ENCODE measurements around the gene INTS1.
A peak's percentile ranks its signal among the peaks of the same experiment; 100 is the strongest.

INTS1 gene

DNA sequence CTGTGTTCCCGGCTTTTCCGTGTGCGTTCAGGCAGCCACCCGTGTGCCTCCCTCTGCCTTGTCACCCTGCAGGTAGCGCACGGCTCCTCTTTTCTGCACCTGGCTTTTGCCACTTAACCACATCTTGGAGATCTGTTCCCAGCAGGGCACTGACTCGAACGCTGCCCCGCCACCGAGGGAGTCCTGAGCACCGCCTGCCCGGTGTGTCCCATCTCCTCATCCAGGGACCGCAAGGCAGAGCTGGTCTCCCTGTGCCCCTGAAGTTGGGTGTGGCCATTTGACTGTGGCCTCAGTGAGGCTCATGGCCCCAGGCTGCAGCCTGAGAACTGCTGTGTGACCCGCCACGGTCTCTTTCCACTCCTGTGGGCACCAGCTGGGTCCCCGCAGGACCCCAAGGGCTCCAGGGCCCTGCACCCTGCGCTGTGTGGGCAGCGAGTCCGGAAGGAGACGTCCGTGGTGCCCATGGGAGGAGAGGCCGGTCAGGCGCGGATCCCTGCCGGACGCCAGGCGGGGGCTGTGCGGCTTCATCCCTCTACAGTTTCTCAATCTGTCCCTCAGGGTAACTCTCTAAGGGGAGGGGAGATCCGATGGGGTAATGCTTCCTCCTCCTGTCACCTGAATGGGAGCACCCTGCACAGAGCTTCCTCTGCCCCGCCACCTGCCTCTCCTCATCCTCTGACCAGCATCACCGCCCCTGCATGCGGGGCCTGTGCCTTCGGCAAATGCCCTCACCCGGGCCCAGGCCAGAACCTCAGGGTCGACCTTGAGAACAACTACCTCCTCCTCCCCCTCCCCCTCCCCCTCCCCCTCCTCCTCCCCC is 1.8 kb upstream of the INTS1 start:
- peak; percentile 87 for DNase-seq

DNA sequence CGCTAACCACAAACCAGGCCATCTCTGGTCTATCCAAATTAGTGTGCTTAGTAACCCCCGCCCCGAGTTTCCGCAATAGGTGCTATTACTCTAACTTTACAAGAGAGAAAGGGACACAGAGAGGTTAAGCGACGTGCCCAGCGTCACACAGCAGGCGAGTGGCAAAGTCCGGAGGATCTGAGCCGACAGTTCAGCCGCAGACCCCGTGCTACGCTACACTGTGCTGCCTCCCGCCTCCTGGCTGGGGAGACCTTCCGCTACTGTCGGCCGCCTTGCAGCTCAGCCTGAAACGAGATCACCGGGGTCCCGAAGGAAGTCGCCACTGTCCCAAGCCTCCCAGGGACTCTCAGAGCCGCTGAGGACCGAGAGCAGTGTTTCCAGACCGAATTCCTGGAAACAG is 799 bp downstream of the INTS1 start:
- DNase-seq: no peak

DNA sequence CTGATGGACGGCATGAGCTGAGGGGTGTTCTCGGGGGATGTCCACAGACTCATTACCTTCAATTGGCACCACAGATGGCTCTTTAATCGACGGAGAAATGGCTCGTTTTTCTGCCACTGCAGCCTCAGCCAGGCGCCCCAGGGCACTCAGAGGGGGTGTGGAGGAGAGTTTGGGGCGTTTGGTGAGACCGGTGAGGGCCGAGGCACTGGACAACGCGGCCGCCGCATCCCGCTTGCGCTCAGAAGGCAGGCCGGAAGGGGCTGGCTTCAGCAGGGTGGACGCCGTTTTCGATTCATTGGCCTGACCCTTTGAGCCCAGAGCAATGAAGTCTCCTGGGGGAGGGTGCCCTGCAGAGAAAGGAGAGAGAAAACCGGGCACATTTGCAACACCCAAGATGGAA is 1.3 kb downstream of the INTS1 start:
- no peak for DNase-seq

DNA sequence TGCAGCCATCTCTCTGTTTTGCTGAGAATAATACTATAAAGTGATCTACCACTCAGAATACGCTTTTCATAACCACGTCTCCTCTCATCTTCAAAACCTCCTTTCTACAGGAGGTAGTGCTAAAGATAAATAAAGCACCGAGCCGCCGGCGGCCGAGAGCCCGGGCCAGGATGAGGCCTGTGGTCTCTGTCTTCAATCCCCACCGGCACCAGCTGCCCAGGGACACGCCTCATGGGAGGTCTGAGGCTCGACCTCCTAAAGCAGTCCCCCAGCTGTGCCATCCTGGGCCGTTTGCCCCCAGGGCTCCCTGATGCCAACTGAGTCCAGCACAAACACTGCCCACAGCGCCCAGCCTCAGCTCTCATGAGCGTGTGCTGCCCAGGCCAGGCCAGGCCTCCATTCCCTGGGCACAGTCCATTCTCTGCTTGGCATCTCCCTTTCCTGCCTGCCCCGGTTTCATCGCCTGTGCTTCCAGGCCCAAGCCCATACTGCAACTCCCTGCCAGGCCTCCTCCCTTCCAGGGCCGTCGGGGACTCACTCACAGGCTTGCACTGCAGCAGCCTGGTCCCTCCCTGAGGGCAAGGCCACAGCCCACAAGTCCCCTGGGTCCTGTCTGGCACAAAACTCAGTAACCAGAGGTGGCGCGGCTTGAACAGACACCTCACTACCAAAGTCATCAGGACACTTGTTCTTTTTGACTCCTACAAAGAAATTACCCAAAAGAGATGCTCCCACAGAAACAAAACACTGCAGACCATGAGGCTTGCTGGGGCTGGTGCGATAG is 2.5 kb downstream of the INTS1 start:
- DNase-seq: peak; percentile 0

DNA sequence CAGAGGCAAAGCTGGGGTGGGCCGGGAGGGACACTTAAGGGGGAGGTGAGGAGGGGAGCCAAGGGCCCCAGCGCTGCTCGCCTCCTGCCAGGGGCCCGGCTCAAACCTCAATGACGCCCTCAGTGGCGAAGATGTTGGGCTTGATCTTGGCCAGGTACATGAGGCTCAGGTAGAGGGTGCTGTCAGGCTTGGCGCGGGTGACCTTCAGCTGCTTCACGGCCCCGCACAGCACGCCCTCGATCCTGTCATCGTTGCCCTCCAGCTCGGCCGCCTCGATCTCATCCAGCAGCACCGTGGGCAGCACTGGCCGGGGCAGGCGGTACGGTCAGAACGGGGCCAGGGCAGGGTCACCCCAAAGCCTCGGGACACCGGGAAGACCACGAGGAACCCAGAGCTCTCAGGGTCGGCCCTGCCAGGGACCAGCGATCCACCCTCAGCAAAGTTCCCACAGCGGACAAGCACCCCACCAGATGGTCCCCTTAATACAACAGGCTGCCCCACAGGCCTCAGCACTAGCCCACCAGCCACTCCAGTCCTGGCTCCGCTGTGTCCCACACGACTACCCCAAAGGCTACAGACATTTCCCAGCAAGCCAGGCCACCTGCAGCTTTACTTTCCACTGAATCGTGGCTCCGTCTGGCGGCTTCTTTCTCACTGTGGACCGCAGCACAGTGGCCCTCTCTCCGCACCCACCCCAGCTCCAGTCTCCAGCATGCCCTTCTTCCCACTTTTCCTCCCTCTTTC is 4.0 kb downstream of the INTS1 start:
- DNase-seq: no peak

DNA sequence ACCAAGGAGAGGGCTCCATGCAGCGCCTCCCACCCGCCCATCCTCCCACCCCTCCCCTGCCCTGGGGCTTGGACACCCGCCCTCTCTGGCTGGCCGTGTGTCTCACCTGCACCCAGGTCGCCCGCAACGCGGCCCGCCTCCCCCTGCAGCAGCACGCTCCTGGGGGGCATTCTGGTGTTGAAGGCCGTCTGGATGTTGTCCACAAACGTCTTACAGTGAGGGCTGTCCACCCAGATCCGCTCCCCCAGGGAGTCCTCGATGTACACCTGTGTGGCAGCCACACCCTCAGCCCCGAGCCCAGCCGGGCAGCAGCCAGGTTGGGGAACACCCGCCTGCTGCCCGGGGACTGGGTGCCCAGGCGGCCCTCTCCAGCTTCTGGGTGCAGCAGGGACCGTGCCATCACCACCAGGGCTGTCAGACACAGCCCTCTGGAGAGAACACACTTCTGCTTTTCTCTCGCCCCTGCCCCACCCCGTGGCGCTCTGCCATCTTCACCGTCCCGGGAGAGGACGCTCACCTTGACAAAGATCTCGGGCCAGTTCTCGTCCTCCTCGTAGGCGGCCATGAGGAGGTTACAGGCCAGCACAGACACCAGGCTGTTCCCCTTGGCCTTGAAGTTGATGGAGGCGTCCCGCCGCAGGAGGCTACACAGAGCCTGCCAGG is 4.7 kb downstream of the INTS1 start:
- no peak for DNase-seq

DNA sequence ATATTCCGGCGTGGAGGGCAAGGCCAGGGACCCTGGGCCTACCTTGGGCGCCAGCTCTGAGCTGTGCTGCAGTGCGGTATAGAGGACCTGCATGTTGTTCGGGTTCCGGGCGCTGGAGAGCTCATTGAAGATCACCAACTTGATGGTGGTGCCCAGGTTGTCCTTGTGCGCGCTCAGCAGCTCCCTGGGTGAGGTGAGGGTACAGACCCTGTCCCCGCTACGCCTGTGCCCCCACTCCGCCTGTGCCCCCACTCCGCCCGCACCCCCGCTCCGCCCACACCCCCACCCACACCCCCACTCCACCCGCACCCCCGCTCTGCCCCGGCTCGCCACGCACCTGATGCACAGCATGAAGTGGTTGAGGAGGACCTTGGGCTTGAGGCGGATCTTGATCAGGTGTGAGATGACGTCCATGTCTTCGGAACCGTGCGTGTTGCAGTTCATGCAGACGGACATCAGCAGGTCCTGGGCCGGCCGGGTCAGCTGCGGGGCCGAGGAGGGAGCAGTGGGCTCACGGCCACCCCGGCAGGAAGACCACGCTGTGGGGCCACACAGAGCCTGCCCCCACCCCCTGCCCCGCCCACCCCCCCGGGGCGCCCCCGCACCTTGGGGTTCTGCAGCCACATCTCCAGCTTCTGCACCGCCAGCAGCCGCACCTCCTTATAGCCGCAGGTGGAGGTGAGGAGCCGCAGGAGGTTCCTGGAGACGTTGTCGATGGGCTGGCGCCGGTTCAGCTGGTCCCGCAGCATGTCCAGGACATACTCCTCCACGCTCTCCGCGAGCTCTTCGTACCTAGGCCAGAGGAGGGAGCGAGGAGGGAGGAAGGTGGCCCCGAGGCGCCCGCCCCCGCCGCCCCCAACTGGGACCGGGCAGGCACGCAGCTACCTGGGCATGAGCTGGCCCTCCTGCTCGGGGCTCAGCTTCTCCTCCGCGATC is 5.6 kb downstream of the INTS1 start:
- DNase-seq: no peak

DNA sequence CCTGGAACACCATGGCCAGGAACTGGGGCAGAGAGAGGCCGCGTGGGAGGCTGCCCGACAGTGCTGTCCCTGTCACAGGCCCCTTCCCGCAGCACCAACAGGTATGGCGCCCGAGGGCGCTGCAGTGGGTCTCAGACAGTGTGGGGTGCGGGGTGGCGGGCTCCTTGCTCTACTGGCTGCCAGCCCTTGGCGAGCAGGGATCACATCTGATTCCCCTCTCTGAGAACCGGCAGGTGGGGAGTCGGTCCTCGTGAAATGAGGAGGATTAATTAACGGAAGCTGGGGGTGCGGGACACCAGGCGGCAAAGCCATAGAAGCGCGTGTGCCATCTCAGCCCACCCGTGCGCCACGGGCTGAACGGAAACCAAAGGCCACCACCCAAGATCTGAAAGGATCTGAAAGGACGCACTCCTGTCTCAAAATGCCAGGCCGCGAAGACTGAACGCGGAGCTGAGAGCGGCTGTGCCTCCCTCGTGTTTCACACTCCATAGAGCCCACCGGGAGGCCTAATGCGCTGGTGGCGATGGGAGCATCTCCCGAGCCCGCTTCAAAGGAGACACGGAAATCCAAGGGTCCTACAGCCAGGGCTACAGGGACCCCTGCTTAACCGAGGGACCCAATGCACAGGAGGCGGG is 6.8 kb downstream of the INTS1 start:
- no peak for DNase-seq

DNA sequence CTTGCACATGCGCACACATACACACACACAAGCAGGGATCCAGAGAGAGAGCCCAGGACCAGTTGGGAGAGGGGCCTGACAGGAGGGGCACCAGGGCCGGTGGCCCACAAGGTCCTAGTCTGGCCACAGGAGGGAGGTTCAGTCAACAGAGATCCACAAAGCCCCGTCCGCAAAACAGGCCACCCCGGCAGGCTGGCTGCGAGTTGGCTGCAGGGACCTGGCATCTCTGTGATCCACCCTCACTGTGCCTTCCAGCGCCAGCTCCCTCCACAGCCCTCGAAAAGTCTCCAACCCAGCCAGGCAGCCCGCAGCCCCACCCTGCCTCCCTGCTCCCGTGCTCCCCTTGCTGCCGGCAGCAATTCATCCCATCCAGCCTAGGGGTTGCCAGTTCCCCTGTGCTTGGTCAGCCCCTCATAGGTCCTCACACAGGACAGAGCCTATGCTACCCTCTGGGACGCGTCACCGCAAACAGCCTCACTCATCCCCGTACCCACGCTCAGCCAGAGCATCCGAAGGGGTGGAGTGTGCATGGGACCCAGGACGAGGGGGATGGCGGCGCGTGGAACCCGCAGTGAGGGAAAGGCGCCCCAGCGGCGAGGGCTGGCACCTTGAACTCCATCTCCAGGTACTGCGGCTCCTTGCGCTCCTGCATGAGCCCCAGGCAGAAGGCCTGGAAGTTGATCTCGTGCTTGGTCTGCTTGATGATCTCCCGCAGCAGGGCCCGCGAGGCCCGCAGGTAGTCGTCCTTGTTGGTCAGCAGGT is 7.5 kb downstream of the INTS1 start:
- no peak for DNase-seq

DNA sequence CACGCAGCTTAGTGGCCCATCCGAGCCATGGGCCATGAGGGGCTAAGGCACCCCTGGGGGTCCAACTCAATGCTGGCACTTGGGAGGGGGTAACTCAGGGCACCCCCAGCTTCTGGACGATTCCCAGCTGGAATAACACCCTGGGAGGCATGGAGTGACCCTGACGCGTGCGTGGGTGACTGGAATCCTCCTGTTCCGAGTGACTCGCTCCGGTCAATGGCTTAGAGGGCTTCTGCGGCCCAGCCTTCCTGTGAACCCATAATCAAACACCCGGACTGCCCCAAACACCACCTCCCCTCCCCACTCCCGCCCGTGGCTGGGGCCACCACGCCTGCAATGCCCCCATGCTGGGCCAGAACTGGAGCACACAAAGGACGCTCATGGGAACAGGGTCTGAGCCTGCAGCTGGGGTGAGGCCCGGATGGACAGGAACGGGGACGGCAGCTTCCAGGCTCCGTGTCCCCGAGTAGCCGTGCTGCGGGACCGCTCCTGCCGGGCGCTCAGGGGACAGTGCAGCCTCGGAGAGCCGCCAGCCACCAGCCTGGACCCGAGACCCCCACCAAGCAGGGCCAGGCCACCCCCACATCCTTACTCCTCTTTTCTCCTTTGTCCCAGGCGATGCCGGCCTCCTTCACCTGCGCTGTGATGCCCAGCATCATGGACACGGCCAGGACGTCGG is 8.5 kb downstream of the INTS1 start:
- DNase-seq: no peak

DNA sequence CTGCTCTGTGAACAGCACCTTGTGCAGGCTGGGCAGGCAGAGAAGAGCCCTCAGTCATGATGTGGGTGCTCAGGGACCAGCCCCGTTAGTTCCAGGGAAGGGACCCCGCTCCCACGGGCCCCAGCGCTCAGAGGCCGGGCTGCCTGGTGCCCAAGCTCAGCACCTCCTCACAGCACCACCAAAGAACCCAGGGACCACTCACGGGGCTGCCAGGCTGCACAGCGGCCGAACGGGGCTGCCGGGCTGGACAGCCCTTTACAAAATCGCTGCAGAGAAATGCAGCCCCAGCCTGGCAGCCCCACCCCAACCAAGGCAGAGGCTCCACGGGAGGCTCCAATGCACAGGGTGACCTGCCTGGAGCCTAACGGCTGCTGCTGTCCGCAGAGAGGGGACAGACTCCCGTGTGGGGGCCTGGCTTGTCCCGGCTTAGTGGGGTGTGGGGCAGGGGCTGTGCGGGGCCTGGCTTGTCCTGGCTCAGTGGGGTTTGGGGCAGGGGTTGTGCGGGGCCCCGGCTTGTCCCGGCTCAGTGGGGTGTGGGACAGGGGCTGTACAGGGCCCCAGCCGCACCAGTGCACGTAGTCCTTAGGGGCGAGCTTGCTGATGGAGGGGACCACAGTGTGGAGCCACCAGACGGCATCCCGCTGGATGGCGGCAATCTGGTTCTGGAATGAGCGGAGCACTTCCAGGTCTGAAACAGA is 9.2 kb downstream of the INTS1 start:
- no peak for DNase-seq

DNA sequence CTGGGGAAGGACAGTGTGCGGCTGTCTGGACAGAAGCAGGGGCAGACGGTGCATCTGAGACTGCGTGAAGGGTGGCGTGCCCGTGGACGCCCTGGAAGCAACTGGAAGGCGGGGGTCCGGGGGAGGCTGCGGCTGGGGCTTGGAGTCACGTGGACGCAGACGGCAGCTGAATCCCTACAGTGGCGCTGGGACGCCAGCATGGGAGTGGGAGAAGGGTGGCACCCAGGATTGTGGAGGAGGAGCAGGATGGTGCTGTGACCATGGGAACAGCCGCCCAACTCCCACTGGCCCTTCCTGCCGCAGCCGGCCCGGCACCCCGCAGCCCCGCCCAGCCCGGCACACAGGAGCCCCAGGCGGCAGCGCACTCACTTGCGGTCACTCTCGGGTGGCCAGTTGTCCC is 9.7 kb downstream of the INTS1 start:
- no peak for DNase-seq

DNA sequence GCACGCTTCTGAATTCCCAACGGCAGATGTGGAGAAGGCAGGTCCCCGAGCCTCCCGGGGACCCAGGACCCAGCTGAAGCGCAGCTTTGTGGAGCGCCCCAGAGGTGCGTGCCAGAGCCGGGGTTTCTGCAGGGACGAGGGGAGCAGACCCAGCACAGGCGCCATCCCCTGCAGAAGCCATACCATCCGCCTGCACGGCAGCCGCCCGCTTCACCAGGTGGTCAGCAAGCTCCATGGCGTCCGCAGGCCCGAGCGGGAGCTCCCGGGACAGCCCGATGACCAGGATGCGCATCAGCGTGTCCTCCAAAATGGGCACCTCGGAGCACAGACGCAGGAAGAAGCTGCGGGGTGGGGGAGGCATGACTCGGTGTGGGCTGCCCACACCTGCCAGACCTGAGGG is 10.6 kb downstream of the INTS1 start:
- DNase-seq: no peak

DNA sequence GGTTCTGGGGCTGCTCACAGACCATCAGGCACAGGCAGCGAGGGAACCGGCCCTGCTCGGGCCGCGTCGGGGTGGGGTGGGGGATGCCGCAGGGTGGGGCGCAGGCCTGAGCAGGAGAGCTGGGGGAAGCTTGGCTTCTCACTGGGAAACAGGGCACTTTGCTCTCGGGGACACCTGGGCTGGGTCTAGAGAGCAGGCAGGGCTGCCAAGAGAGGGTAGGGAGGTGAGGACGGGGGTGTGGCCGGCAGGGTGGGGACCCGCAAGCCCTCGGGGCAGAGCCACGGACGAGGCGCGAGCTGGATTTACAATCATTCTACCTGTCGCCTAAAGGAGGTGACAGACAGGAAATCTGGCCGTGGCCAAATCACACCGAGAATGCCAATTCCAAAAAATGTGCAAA is 11.1 kb downstream of the INTS1 start:
- no peak for DNase-seq

DNA sequence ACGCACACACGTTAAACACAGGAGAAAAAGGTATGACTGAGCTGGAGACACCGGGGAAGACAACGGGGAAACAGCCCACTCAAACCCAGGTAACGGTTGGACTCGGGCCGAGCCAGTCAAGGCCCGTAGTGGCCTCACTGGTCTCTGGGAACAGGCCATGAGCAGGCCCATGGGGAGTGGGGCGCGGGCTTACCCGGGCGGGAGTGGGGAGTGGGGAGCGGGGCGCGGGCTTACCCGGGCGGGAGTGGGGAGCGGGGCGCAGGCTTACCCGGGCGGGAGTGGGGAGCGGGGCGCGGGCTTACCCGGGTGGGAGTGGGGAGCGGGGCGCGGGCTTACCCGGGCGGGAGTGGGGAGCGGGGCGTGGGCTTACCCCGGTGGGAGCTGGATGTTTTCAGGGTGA is 11.5 kb downstream of the INTS1 start:
- no peak for DNase-seq

DNA sequence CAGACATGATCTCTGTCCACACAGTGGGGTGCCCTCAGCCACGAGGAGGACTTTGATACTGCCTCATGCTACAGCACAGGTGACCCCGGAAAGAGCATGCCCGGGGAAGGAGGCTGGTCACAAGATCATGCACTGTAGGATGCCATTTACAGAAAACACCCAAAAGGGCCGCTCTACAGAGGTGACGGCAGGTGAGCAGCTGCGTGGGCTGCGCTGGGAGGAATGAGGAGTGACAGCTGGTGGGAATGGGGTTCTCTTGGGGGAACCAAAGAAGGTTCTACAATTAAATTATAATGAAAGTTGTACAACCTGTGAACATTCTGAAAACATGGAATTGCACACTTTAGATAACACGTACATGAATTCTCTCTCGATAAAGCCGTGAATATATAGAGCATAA is 12.0 kb downstream of the INTS1 start:
- DNase-seq: no peak

DNA sequence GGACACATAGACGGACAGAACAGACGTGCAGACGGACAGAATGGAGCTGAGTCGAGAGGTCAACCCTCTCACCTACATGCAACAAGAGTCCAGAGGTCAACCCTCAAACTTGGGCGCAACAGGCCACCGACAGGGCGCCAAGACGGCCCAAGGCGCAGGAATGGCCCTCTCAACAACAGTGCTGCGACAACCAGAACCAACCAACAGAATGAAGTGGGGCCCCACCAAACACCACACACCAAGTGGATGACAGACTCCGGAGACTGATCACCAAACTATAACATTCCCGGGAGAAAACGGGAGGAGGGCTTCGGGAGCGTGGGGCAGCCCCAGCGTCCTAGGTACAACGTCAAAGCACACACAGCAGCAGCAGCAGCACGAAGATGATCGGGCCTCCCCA is 13.4 kb downstream of the INTS1 start:
- no peak for DNase-seq

DNA sequence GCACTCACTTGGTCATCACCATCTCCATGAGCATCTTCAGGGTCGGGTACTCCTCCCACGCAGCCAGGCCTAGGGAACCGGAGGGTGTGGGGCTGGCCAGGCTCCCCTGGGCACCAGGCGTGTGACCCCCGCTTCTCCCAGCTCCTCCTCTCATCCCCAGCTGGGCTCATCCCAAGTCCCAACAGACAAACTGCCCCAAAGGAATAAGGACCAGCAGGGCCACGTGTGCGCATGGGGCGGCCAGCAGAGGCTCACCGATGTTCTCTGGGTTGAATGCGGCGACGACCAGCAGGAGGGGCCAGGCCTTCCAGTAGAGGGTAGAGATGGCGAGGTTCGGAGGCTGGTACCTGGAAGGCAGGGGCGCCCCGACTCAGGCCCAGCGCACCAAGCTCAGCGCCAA is 14.9 kb downstream of the INTS1 start:
- no peak for DNase-seq

DNA sequence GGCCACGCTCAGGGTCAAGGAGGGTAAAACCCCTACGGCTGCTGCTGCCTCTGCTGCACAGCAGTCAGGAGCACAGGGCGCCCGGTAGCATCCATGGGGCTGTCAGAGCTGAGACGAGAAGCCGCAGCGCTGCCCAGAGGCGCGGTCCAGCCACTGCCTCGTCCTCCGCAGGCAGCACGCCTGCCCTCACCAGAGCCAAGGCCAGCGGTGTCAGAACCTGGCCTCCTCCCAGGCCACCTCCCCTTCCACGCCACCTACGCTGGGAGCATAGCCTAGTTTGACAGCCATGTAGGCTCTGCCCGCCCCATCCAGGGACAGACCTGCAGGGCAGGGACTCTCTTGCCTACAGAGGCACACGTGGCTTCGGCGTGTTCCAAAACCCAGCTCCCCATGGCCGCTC is 16.2 kb downstream of the INTS1 start:
- DNase-seq: no peak

DNA sequence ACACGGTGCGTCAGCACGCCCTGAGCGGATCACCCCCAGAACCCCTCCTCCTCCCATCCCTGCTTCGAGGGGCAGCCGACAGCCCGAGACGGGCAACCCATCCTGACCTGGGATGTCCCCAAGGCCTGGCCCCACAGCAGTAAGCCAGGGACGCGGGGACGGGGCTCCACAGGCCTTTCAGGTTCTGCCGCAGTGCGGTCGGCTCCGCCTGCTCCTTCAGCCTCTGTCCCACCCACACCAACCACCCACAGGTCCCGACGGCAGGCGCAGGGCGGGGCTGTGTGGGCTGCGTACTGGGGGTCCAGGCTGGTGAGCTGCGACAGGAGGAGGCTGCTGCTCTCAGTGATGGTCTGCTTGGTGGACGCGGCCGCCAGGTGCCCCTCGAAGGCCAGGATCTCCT is 16.7 kb downstream of the INTS1 start:
- DNase-seq: no peak

Measured in GF-D8 (cell line).